ENCODE data around the gene DGKK. TPM values are rescaled to one million over a fixed set of nuclear protein-coding genes. Genes with fewer than 3 reads are reported as not detected.

DGKK gene
- total RNA-seq, 4 donors from 2014 or later = not detected

DNA sequence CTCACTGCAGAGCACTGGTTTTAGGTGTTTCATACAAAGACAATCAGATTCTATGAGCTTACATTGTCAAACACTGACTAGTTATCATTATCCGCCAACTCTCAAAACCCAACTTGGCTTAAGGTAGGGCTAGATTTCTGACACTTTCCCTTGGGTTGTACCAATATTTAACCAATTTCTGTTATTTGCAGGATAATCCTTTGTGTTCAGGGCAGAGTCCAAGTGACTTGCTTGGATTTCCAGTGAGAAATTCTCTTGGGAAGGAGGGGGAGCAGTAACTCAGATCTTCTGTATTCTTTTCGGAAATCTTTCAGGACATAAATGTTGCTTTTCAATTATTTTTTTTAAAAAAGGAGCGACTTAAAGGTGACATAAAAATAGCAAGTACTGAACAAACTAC lies 23.1 kb downstream of the DGKK start:
- no peak overlapping the region for H3K4me3 ChIP-seq
- no peak for DNase-seq
- no peaks in the 10 kb centered on the region for H3K27me3 ChIP-seq
- no peaks in the 10 kb centered on the region for H3K36me3 ChIP-seq
- TF ChIP-seq CTCF (IDR thresholded peaks at IDR 0.05) (no peak), POLR2A (IDR thresholded peaks at IDR 0.05) (no peak)
- no peaks in the 10 kb centered on the region for H3K4me1 ChIP-seq
- no peaks in the 10 kb centered on the region for H3K9me3 ChIP-seq
- no peak overlapping the region for H3K27ac ChIP-seq

DNA sequence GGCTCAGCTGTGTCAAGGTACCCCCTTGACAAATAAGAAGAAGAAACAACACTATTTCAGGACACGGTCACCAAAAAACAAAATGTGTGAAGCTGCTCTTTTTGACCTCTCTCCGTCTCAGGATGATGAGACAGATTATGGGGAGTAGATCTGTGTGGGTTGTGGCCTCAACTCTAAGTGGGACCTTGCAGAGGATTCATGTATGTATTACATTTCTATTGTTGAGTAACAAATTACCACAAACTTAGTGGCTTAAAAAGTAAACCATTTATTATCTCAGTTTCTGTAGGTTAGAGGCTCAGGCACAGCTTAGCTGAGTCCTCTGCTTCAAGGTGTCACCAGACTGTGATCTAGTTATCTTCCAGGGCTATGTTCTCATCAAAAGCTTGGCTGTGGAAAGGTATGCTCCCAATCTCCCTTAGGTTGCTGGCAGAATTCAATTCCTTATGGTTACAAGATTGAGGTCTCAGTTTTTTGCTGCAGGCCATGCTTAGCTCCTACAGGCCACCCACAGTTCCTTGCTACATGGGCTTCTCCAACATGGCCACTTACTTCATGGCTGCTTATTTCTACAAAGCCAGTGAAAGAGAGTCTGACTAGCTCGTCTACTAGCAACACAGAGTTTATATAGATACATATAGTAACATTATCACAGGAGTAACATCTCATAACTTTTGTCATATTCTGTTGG lies 28.1 kb downstream of the DGKK start:
- Histone ChIP-seq H3K4me3 (no peak overlapping the region), H3K27ac (no peak overlapping the region), H3K27me3 (no peaks in the 10 kb centered on the region), H3K9me3 (no peaks in the 10 kb centered on the region), H3K36me3 (no peaks in the 10 kb centered on the region), H3K4me1 (no peaks in the 10 kb centered on the region)
- DNase-seq = no peak
- TF ChIP-seq CTCF (IDR thresholded peaks at IDR 0.05) (no peak), POLR2A (IDR thresholded peaks at IDR 0.05) (no peak)

DNA sequence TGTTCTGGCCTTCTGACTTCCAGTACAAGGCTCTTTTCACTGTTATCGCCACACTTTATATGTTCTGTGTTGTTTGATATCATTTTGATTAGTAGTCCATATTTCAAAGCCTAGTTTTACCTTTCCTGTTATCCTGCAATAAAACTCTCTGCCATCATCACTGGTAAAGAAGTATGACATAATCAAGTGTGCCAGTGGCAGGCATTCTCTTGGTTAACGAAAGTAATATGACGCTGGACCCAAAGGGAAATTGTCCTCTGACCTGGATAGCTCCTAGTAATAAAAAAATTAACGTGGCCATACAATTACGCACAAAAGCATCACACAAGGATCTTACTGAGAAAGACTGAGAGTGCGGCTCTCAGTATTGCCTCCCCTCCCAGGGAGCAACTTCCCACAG lies 33.8 kb downstream of the DGKK start:
- H3K27ac ChIP-seq = no peak overlapping the region
- H3K4me3 ChIP-seq = no peak overlapping the region
- no peaks in the 10 kb centered on the region for H3K4me1 ChIP-seq
- H3K9me3 ChIP-seq = no peaks in the 10 kb centered on the region
- no peaks in the 10 kb centered on the region for H3K36me3 ChIP-seq
- no peaks in the 10 kb centered on the region for H3K27me3 ChIP-seq
- TF ChIP-seq CTCF (IDR thresholded peaks at IDR 0.05) (no peak), POLR2A (IDR thresholded peaks at IDR 0.05) (no peak)
- DNase-seq = no peak

DNA sequence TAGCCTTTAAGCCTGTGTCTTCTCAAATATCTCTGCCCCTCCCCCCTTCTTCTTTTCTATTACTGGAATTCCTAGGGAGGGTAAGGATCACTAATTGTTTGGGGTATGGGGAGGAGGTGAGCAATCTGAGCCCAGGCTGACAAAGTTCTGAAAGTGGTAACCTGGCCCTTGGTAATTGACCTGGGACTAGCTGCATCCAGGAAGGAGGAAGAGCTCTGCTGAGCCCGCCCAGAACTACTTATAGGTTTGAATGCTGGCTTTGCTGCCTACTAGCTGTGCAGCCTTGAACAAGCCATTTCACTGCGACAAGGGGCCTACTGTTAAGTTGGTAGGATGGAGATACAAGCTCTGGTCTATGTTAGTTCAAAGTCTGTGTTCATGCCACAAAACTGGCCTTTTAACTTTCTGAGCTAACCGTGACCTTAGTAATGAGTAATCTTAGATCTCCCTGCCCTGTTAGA lies 37.8 kb downstream of the DGKK start:
- H3K9me3 ChIP-seq = no peaks in the 10 kb centered on the region
- no peak overlapping the region for H3K4me3 ChIP-seq
- no peak for DNase-seq
- H3K27me3 ChIP-seq = no peaks in the 10 kb centered on the region
- no peaks in the 10 kb centered on the region for H3K36me3 ChIP-seq
- no peak overlapping the region for H3K27ac ChIP-seq
- H3K4me1 ChIP-seq = no peaks in the 10 kb centered on the region
- TF ChIP-seq CTCF (IDR thresholded peaks at IDR 0.05) = no peak
- TF ChIP-seq POLR2A (IDR thresholded peaks at IDR 0.05) = no peak

GRCh38 chrX:50431623-50432022 lies 39.0 kb downstream of the DGKK start:
- DNase-seq = no peak

More at GRCh38 chrX:50431623-50432022, 39.0 kb downstream of the DGKK start:
- Histone ChIP-seq H3K27me3 (no peaks in the 10 kb centered on the region), H3K27ac (no peak overlapping the region), H3K36me3 (no peaks in the 10 kb centered on the region), H3K4me1 (no peaks in the 10 kb centered on the region), H3K9me3 (no peaks in the 10 kb centered on the region), H3K4me3 (no peak overlapping the region)
- no peak for TF ChIP-seq CTCF (IDR thresholded peaks at IDR 0.05)

Measured in Peyer's patch (tissue), 4 donors.